ENCODE results near the gene RASSF5.
A peak's percentile ranks its signal among the peaks of the same experiment; 100 is the strongest.

Gene RASSF5

GRCh38 chr1:206467915-206468314 is 39.4 kb upstream of the RASSF5 start:
- no peak overlapping the region for H3K27ac ChIP-seq (ENCODE audit: low read depth, low read length)
- peaks cover 43% of the 10 kb centered on the region for H3K4me1 ChIP-seq (ENCODE audit: control insufficient read depth, insufficient read depth, low read length)
- H3K36me3 ChIP-seq (ENCODE audit: control insufficient read depth, insufficient read depth, low read length), result peaks cover 6% of the 10 kb centered on the region; the same call in 1 of the 2 replicates
- no peak overlapping the region for H3K9ac ChIP-seq (ENCODE audit: low read length)
- 0 out of 2 replicates have a peak, but pooled peaks cover 6% of the 10 kb centered on the region for H3K27me3 ChIP-seq (ENCODE audit: control insufficient read depth, insufficient read depth, low read length)
- no peak overlapping the region for H3K4me3 ChIP-seq (ENCODE audit: low read depth, low read length)
- H3K9me3 ChIP-seq (ENCODE audit: control insufficient read depth, insufficient read depth, low read depth, low read length), result no peaks in the 10 kb centered on the region

GRCh38 chr1:206468571-206468970 is 38.8 kb upstream of the RASSF5 start:
- H3K4me3 ChIP-seq (ENCODE audit: low read depth, low read length), result no peak overlapping the region
- no peak overlapping the region for H3K27ac ChIP-seq (ENCODE audit: low read depth, low read length)
- H3K36me3 ChIP-seq (ENCODE audit: control insufficient read depth, insufficient read depth, low read length), result peaks cover 1% of the 10 kb centered on the region; the same call in 1 of the 2 replicates
- no peak overlapping the region for H3K9ac ChIP-seq (ENCODE audit: low read length)
- peaks cover 44% of the 10 kb centered on the region for H3K4me1 ChIP-seq (ENCODE audit: control insufficient read depth, insufficient read depth, low read length)
- 0 out of 2 replicates have a peak, but pooled peaks cover 6% of the 10 kb centered on the region for H3K27me3 ChIP-seq (ENCODE audit: control insufficient read depth, insufficient read depth, low read length)
- no peaks in the 10 kb centered on the region for H3K9me3 ChIP-seq (ENCODE audit: control insufficient read depth, insufficient read depth, low read depth, low read length)

GRCh38 chr1:206469411-206469932 is 37.9 kb upstream of the RASSF5 start:
- Histone ChIP-seq H3K9ac (ENCODE audit: low read length) (no peak overlapping the region), H3K4me1 (ENCODE audit: control insufficient read depth, insufficient read depth, low read length) (peaks cover 44% of the 10 kb centered on the region), H3K36me3 (ENCODE audit: control insufficient read depth, insufficient read depth, low read length) (no peaks in the 10 kb centered on the region), H3K27ac (ENCODE audit: low read depth, low read length) (no peak overlapping the region), H3K9me3 (ENCODE audit: control insufficient read depth, insufficient read depth, low read depth, low read length) (no peaks in the 10 kb centered on the region), H3K27me3 (ENCODE audit: control insufficient read depth, insufficient read depth, low read length) (0 out of 2 replicates have a peak, but pooled peaks cover 6% of the 10 kb centered on the region), H3K4me3 (ENCODE audit: low read depth, low read length) (peak overlapping the region; percentile 62; the same call in 1 of the 2 replicates)

GRCh38 chr1:206469933-206470691 is 37.2 kb upstream of the RASSF5 start, which contains the start of gene IKBKE:
IKBKE (plus strand) TSS chr1:206470476; CDS start chr1:206473228, 2,752 bp downstream.
- no peaks in the 10 kb centered on the region for H3K36me3 ChIP-seq (ENCODE audit: control insufficient read depth, insufficient read depth, low read length)
- no peak within 1 kb of the TSS for H3K27ac ChIP-seq (ENCODE audit: low read depth, low read length)
- 0 out of 2 replicates have a peak, but pooled peaks cover 6% of the 10 kb centered on the region for H3K27me3 ChIP-seq (ENCODE audit: control insufficient read depth, insufficient read depth, low read length)
- H3K9ac ChIP-seq (ENCODE audit: low read length), result peak within 1 kb of the TSS; percentile 59
- H3K4me1 ChIP-seq (ENCODE audit: control insufficient read depth, insufficient read depth, low read length), result peaks cover 44% of the 10 kb centered on the region
- peak within 1 kb of the TSS; percentile 62 for H3K4me3 ChIP-seq (ENCODE audit: low read depth, low read length)
- no peaks in the 10 kb centered on the region for H3K9me3 ChIP-seq (ENCODE audit: control insufficient read depth, insufficient read depth, low read depth, low read length)

- peak overlapping the region; percentile 59 for H3K9ac ChIP-seq (ENCODE audit: low read length)
- no peak overlapping the region for H3K27ac ChIP-seq (ENCODE audit: low read depth, low read length)
- peak overlapping the region; percentile 62 for H3K4me3 ChIP-seq (ENCODE audit: low read depth, low read length)
- no peaks in the 10 kb centered on the region for H3K36me3 ChIP-seq (ENCODE audit: control insufficient read depth, insufficient read depth, low read length)
- H3K4me1 ChIP-seq (ENCODE audit: control insufficient read depth, insufficient read depth, low read length), result peaks cover 44% of the 10 kb centered on the region
- H3K9me3 ChIP-seq (ENCODE audit: control insufficient read depth, insufficient read depth, low read depth, low read length), result no peaks in the 10 kb centered on the region
- H3K27me3 ChIP-seq (ENCODE audit: control insufficient read depth, insufficient read depth, low read length), result 0 out of 2 replicates have a peak, but pooled peaks cover 6% of the 10 kb centered on the region
Observed at GRCh38 chr1:206470692-206471414, 36.5 kb upstream of the RASSF5 start.

GRCh38 chr1:206471415-206471801 is 35.9 kb upstream of the RASSF5 start:
- Histone ChIP-seq H3K27ac (ENCODE audit: low read depth, low read length) (no peak overlapping the region), H3K4me3 (ENCODE audit: low read depth, low read length) (peak overlapping the region; percentile 62), H3K36me3 (ENCODE audit: control insufficient read depth, insufficient read depth, low read length) (peaks cover 3% of the 10 kb centered on the region; the same call in 1 of the 2 replicates), H3K9me3 (ENCODE audit: control insufficient read depth, insufficient read depth, low read depth, low read length) (no peaks in the 10 kb centered on the region), H3K27me3 (ENCODE audit: control insufficient read depth, insufficient read depth, low read length) (0 out of 2 replicates have a peak, but pooled peaks cover 6% of the 10 kb centered on the region), H3K4me1 (ENCODE audit: control insufficient read depth, insufficient read depth, low read length) (peaks cover 44% of the 10 kb centered on the region), H3K9ac (ENCODE audit: low read length) (peak overlapping the region; percentile 59)

- Histone ChIP-seq H3K4me1 (ENCODE audit: control insufficient read depth, insufficient read depth, low read length) (peaks cover 44% of the 10 kb centered on the region), H3K27ac (ENCODE audit: low read depth, low read length) (no peak overlapping the region), H3K27me3 (ENCODE audit: control insufficient read depth, insufficient read depth, low read length) (0 out of 2 replicates have a peak, but pooled peaks cover 4% of the 10 kb centered on the region), H3K4me3 (ENCODE audit: low read depth, low read length) (no peak overlapping the region), H3K36me3 (ENCODE audit: control insufficient read depth, insufficient read depth, low read length) (peaks cover 8% of the 10 kb centered on the region; the same call in 1 of the 2 replicates), H3K9me3 (ENCODE audit: control insufficient read depth, insufficient read depth, low read depth, low read length) (no peaks in the 10 kb centered on the region), H3K9ac (ENCODE audit: low read length) (no peak overlapping the region)
Observed at GRCh38 chr1:206472024-206472423, 35.3 kb upstream of the RASSF5 start.

- Histone ChIP-seq H3K9ac (ENCODE audit: low read length) (no peak overlapping the region), H3K27ac (ENCODE audit: low read depth, low read length) (no peak overlapping the region), H3K4me3 (ENCODE audit: low read depth, low read length) (no peak overlapping the region), H3K9me3 (ENCODE audit: control insufficient read depth, insufficient read depth, low read depth, low read length) (no peaks in the 10 kb centered on the region), H3K27me3 (ENCODE audit: control insufficient read depth, insufficient read depth, low read length) (0 out of 2 replicates have a peak, but pooled peaks cover 3% of the 10 kb centered on the region), H3K4me1 (ENCODE audit: control insufficient read depth, insufficient read depth, low read length) (peaks cover 42% of the 10 kb centered on the region), H3K36me3 (ENCODE audit: control insufficient read depth, insufficient read depth, low read length) (peaks cover 8% of the 10 kb centered on the region; the same call in 1 of the 2 replicates)
Observed at GRCh38 chr1:206472454-206472853, 34.9 kb upstream of the RASSF5 start.

GRCh38 chr1:206472886-206473285 is 34.4 kb upstream of the RASSF5 start:
- H3K4me1 ChIP-seq (ENCODE audit: control insufficient read depth, insufficient read depth, low read length), result peaks cover 41% of the 10 kb centered on the region
- H3K4me3 ChIP-seq (ENCODE audit: low read depth, low read length), result no peak overlapping the region
- H3K27me3 ChIP-seq (ENCODE audit: control insufficient read depth, insufficient read depth, low read length), result 0 out of 2 replicates have a peak, but pooled peaks cover 3% of the 10 kb centered on the region
- H3K9ac ChIP-seq (ENCODE audit: low read length), result no peak overlapping the region
- H3K36me3 ChIP-seq (ENCODE audit: control insufficient read depth, insufficient read depth, low read length), result peaks cover 8% of the 10 kb centered on the region; the same call in 1 of the 2 replicates
- no peaks in the 10 kb centered on the region for H3K9me3 ChIP-seq (ENCODE audit: control insufficient read depth, insufficient read depth, low read depth, low read length)
- no peak overlapping the region for H3K27ac ChIP-seq (ENCODE audit: low read depth, low read length)

GRCh38 chr1:206476058-206476457 is 31.3 kb upstream of the RASSF5 start:
- H3K36me3 ChIP-seq (ENCODE audit: control insufficient read depth, insufficient read depth, low read length), result peaks cover 13% of the 10 kb centered on the region
- peaks cover 24% of the 10 kb centered on the region for H3K4me1 ChIP-seq (ENCODE audit: control insufficient read depth, insufficient read depth, low read length)
- H3K27ac ChIP-seq (ENCODE audit: low read depth, low read length), result no peak overlapping the region
- H3K9ac ChIP-seq (ENCODE audit: low read length), result no peak overlapping the region
- H3K27me3 ChIP-seq (ENCODE audit: control insufficient read depth, insufficient read depth, low read length), result no peaks in the 10 kb centered on the region
- H3K4me3 ChIP-seq (ENCODE audit: low read depth, low read length), result no peak overlapping the region
- H3K9me3 ChIP-seq (ENCODE audit: control insufficient read depth, insufficient read depth, low read depth, low read length), result no peaks in the 10 kb centered on the region

All from HUES6 (cell line).